Keratinocyte (primary cell): Measurements from ENCODE around the gene RFC5. TPM values are rescaled to one million over a fixed set of nuclear protein-coding genes. Genes with fewer than 3 reads are reported as not detected.

Source experiments
- DNase-seq: peaks from one replicate; pipeline ENCODE4 v3.0.0-alpha.2; 2011; ENCODE audit warnings: low read depth, missing footprints, low spot score
- FAIRE-seq: peaks from 2 replicates; lab custom pipeline; 2011; peaks lifted over from hg19 to GRCh38; lab: Jason Lieb, UNC
- H2AFZ ChIP-seq: 2 replicates; pipeline ENCODE4 v1.6.0; 2012; ENCODE audit warnings: low read length, control low read depth, inconsistent platforms; ENCODE audit not compliant: control insufficient read depth
- H3K27ac ChIP-seq: 2 replicates; pipeline ENCODE4 v1.5.1; 2011; ENCODE audit warnings: low read length; ENCODE audit not compliant: control insufficient read depth, insufficient read depth
- H3K27me3 ChIP-seq: 3 replicates; pipeline ENCODE4 v1.6.0; 2011; ENCODE audit warnings: low read length; ENCODE audit not compliant: control insufficient read depth, insufficient read depth; ENCODE audit errors: extremely low read depth
- H3K36me3 ChIP-seq, 2 experiments: 2 replicates in 1 of 2; 3 replicates in 1 of 2; pipeline ENCODE4 v1.5.1; 2011; ENCODE audit warnings: low read length in 2 of 2, mild to moderate bottlenecking in 1 of 2; ENCODE audit not compliant: control insufficient read depth in 2 of 2, insufficient read depth in 2 of 2; ENCODE audit errors: extremely low read depth in 1 of 2
- H3K4me1 ChIP-seq: 3 replicates; pipeline ENCODE4 v1.5.1; 2011; ENCODE audit warnings: low read length; ENCODE audit not compliant: control insufficient read depth, insufficient read depth; ENCODE audit errors: extremely low read depth
- H3K4me2 ChIP-seq: 3 replicates; pipeline ENCODE4 v1.6.0; 2011; ENCODE audit warnings: low read depth, low read length; ENCODE audit not compliant: control insufficient read depth, insufficient read depth; ENCODE audit errors: extremely low read depth
- H3K4me3 ChIP-seq, 3 experiments: fragments of 200-600 bp in 1 of 3; sonication (generic) in 1 of 3; 2 replicates in 2 of 3; 3 replicates in 1 of 3; pipeline ENCODE4 v1.5.1; 2011 to 2016; ENCODE audit warnings: low read length in 3 of 3, mild to moderate bottlenecking in 3 of 3, control low read depth in 2 of 3, inconsistent platforms in 1 of 3, low read depth in 1 of 3, mixed read lengths in 1 of 3, mixed run types in 1 of 3, moderate library complexity in 1 of 3; ENCODE audit not compliant: control insufficient read depth in 2 of 3, insufficient read depth in 2 of 3; ENCODE audit errors: extremely low read depth in 1 of 3
- H3K79me2 ChIP-seq: 2 replicates; pipeline ENCODE4 v1.6.0; 2012; ENCODE audit warnings: low read length; ENCODE audit not compliant: control insufficient read depth, insufficient read depth
- H3K9ac ChIP-seq: 3 replicates; pipeline ENCODE4 v1.6.0; 2011; ENCODE audit warnings: low read length; ENCODE audit not compliant: control insufficient read depth, insufficient read depth; ENCODE audit errors: extremely low read depth
- H3K9me1 ChIP-seq: 3 replicates; pipeline ENCODE4 v1.6.0; 2011; ENCODE audit warnings: low read length; ENCODE audit not compliant: control insufficient read depth, insufficient read depth; ENCODE audit errors: extremely low read depth
- H3K9me3 ChIP-seq: 2 replicates; pipeline ENCODE4 v1.5.1; 2012; ENCODE audit warnings: low read depth, low read length; ENCODE audit not compliant: control insufficient read depth
- H4K20me1 ChIP-seq: 3 replicates; pipeline ENCODE4 v1.6.0; 2011; ENCODE audit warnings: low read length; ENCODE audit not compliant: control insufficient read depth, insufficient read depth; ENCODE audit errors: extremely low read depth
- EZH2 ChIP-seq: IDR thresholded peaks from one replicate; pipeline ENCODE4 v1.6.1; 2012; ENCODE audit warnings: inconsistent platforms, mild to moderate bottlenecking, low read length, moderate library complexity
- dilution Hi-C: fragments of 300-500 bp; cut with MboI; formaldehyde crosslinking; loops from one replicate; pipeline ENCODE4 v1.7.0; 2020; ENCODE audit warnings: low sequenced_read_pairs; ENCODE audit not compliant: extremely low pct_ligation_motif_present
- polyA plus RNA-seq, 5 experiments: library from polyadenylated mRNA; depleted of rRNA in 3 of 5; stranded (reverse) in 3 of 5; stranded (forward) in 1 of 5; unstranded in 1 of 5; fragments of >200 nt; gene quantifications; 1 replicate in 1 of 5; 2 replicates in 3 of 5; 3 replicates in 1 of 5; pipeline versions ENCODE4 v1.2.1 to v1.2.3, GENCODE V29; 2011 to 2012; ENCODE audit warnings: missing spikeins in 2 of 5, low read depth in 1 of 5, low replicate concordance in 1 of 5
- TF ChIP-seq, protein P1 (sequence below), 3 experiments: IDR thresholded peaks in 1 of 3; conservative IDR thresholded peaks in 1 of 3; optimal IDR thresholded peaks in 1 of 3; 2 replicates in 2 of 3; 3 replicates in 1 of 3; pipeline versions ENCODE3 to v1.5.1; 2011; ENCODE audit warnings: low read length in 3 of 3, mild to moderate bottlenecking in 3 of 3, moderate library complexity in 2 of 3, control low read depth in 1 of 3, inconsistent platforms in 1 of 3; ENCODE audit not compliant: insufficient read depth in 2 of 3; ENCODE audit errors: extremely low read depth in 1 of 3

Gene RFC5
- polyA plus RNA-seq, 1 donor (not counting 4 experiments of a cell fraction or from before 2014, with no cell fraction given), result 24.0 TPM

DNA sequence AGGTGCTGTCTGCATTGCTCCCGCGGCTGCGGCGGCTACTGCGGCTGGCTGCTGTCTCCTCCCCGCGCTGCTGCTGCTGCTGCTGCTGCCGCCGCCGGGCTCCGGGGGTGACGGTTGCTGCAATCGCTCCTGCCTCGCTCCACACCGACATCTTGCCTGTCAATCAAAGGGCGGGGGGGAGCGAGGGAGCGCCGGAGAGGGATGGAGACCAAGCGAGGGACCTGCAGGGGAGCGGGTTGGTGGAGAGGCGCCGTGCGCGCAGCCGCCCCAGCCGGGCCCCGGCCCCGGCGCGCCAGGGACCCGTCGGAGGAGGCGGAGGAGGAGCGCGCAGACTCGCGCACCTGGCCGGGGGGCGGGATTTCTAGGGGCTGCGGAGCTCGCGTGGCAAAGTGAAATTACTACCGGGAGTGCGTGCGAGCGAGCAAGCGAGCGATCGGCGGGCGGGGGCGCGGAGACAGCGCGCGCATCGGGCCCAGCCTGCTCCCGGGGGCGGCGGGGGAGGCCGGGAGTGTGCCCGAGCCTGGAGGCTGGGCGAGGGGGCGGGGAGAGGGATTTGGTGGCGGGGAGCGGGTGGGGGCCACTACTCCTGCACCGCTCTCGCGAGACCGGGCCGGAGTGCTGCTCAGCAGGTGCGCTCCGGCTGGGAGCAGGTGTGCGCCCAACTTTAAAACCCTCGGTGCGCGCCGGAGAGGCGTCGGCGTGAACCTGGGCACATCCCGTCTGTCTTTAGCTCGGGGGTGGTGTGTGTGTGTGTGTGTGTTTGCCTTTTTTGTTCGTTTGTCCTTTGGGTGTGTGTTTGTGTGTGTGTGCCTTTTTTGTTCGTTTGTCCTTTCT is 47.5 kb upstream of the RFC5 start, which contains the start of gene KSR2:
KSR2 (minus strand) TSS at position 165 of the 834 bp plus-strand sequence. CDS start 735 bp downstream, outside the sequence.
- H3K4me3 ChIP-seq, result peak within 1 kb of the TSS; percentile 50 to 72 (median 63)
- no peaks in the 10 kb centered on the region for H4K20me1 ChIP-seq
- FAIRE-seq (no peak), DNase-seq (no peak)
- H3K9ac ChIP-seq, result peak within 1 kb of the TSS; percentile 50
- peaks cover 4% of the 10 kb centered on the region for H3K4me1 ChIP-seq
- peak within 1 kb of the TSS; percentile 71 for H2AFZ ChIP-seq
- no peaks in the 10 kb centered on the region for H3K79me2 ChIP-seq
- no peaks in the 10 kb centered on the region for H3K9me3 ChIP-seq
- dilution Hi-C loops, result no loop called here
- TF ChIP-seq, protein P1, sequence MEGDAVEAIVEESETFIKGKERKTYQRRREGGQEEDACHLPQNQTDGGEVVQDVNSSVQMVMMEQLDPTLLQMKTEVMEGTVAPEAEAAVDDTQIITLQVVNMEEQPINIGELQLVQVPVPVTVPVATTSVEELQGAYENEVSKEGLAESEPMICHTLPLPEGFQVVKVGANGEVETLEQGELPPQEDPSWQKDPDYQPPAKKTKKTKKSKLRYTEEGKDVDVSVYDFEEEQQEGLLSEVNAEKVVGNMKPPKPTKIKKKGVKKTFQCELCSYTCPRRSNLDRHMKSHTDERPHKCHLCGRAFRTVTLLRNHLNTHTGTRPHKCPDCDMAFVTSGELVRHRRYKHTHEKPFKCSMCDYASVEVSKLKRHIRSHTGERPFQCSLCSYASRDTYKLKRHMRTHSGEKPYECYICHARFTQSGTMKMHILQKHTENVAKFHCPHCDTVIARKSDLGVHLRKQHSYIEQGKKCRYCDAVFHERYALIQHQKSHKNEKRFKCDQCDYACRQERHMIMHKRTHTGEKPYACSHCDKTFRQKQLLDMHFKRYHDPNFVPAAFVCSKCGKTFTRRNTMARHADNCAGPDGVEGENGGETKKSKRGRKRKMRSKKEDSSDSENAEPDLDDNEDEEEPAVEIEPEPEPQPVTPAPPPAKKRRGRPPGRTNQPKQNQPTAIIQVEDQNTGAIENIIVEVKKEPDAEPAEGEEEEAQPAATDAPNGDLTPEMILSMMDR (optimal IDR thresholded peaks at IDR 0.05 in 1 of 3, IDR thresholded peaks at IDR 0.05 in 1 of 3, conservative IDR thresholded peaks at IDR 0.05 in 1 of 3; ENCODE audit: extremely low read depth in 1 of 3, insufficient read depth in 2 of 3, low read length in 3 of 3), result no peak
- TF ChIP-seq EZH2, result no peak
- H3K4me2 ChIP-seq, result peak within 1 kb of the TSS; percentile 79
- H3K36me3 ChIP-seq, result no peaks in the 10 kb centered on the region
- H3K27ac ChIP-seq, result no peak within 1 kb of the TSS
- no peaks in the 10 kb centered on the region for H3K9me1 ChIP-seq
- peaks cover 36% of the 10 kb centered on the region for H3K27me3 ChIP-seq

DNA sequence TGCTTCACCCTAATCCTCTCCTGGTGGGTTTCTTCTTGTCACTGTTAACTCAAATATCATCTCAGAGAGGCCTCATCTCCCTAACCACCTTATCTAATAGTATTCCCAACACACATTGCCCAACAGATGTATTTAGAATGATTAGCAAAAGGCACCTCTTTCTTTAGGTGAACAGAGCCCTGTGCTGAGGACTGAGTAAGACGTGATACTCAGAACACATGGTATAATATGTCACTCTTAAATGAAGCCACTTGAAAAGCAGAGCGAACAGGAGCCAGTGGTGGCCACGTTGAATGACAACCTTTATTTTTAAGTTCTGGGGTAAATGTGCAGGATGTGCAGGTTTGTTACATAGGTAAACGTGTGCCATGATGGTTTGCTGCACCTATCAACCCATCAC is 46.2 kb upstream of the RFC5 start:
- Histone ChIP-seq H3K36me3 (no peaks in the 10 kb centered on the region), H3K9me3 (no peaks in the 10 kb centered on the region), H3K9me1 (no peaks in the 10 kb centered on the region), H2AFZ (no peak overlapping the region), H3K4me2 (no peak overlapping the region), H3K9ac (no peak overlapping the region), H4K20me1 (no peaks in the 10 kb centered on the region), H3K27ac (no peak overlapping the region), H3K4me1 (peaks cover 4% of the 10 kb centered on the region), H3K4me3 (no peak overlapping the region), H3K27me3 (peaks cover 36% of the 10 kb centered on the region), H3K79me2 (no peaks in the 10 kb centered on the region)
- DNase-seq (no peak), FAIRE-seq (no peak)
- dilution Hi-C loops, result no loop called here
- TF ChIP-seq, protein P1 (optimal IDR thresholded peaks at IDR 0.05 in 1 of 3, IDR thresholded peaks at IDR 0.05 in 1 of 3, conservative IDR thresholded peaks at IDR 0.05 in 1 of 3; ENCODE audit: extremely low read depth in 1 of 3, insufficient read depth in 2 of 3, low read length in 3 of 3), result no peak
- TF ChIP-seq EZH2, result no peak
